CD4-positive, alpha-beta T cell treated with Interleukin-1 beta for 1 hour (primary cell): ENCODE results near the gene SETD6.

Source experiments
- DNase-seq, 2 donors: peaks; one replicate each; pipeline ENCODE4 v3.0.0-alpha.2; 2020 to 2022

SETD6 gene

DNA sequence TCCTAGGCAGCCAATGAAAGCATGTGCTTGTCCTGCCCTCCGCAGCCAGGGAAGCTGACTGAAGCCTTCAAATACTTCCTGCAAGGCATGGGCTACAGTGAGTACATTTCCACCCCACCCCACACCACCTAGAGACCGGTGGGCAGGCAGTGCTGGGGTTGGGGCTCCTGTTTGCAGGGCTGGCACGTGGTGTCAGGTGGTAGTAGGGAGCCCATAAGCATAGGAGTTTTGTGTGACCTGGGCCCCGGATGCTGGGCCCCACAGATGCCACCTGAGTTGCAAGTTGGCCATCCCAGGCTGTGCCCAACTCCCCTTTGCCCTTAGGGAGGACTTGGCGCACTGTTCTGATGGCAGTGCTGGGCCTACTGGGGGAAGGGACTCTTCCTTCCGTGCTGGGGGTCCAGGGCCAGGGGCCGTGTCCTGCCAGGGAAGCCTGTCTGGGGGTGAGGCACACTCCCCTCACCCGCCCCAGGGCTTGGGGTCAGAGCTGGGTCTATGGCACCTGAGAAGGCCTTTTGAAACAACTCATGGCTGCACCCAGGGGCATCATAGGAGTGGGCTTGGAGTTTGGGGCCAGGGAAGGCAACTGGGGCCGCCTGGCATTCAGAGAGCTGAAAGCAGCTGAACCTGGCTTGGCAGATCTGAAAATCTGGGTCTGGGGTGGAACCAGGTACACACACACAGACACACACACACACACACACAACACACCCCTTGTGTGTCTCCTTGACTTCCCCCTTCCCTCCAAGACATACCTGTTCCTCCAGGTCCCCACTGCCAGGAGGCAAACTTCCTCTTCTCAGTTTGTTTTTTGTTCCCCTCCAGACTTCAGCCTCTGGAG, 5.8 kb upstream of the SETD6 start:
- no peak for DNase-seq

DNA sequence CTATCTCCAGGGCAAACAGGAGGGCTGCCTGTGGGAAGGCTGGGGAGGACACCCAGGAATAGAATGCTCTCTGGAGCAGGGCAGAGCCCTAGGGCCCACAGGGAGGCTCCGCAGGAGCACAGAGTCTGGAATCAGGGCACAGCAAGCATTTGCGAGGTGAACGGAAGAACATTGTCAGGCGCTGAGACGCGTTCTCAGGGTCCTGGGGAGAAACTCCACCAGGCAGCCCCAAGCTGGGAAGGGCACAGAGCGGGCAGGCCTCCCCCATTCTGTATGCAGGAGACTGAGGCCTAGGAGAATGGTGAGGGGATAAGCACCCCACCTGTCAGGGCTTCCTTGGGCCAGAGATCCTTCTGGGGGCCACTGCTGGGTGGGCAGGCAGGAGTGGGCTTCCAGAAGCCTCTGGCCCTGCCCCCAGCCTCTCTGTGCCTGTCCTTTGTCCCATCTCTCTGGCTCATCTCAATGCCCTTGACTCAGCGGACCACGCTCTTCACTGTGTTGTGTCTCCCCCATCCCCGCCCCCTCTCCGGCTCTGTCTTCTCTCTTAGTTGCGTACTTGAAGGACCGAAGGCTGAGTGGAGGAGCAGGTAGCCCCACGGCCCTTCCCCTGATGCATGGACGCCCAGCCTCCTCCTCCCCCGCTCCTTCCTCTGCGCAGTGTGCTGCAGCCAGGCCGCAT, 5.1 kb upstream of the SETD6 start:
- DNase-seq: no peak

DNA sequence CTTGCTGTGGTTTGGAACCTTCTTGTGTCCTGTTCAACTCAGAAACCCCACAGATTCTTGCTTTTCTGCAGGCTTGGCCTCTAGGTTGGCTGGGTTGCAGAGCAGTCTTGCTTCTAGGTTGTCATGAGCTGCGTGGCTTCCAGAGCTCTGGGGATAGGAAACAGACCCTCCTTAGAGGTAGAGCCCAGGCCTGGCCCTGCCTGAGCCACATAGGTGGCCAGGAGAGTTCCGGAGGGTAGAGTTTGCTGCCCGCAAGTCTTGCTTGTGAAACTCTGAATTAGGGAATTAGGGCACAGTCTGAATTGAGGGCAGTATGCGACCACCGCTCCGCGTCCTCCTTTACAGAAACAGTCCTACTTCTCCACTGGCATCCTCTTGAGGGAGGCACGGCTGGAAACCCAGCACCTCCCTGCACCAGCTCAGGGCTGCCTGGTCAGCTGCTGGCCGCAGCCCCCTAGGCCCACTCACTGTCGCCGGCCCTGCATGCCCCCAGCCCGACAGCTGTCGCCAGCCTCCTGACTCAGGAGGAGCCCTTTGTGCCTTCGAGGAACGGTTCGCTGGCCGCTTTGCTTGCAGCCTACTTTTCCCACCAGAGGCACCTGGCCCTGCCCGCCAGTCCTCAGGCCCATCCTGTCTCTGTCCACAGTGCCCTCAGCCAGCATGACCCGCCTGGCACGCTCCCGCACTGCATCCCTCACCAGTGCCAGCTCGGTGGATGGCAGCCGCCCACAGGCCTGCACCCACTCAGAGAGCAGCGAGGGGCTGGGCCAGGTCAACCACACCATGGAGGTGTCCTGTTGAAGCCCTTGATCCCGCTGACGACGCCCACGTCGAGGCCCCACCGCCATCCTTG, 4.3 kb upstream of the SETD6 start:
- no peak for DNase-seq

DNA sequence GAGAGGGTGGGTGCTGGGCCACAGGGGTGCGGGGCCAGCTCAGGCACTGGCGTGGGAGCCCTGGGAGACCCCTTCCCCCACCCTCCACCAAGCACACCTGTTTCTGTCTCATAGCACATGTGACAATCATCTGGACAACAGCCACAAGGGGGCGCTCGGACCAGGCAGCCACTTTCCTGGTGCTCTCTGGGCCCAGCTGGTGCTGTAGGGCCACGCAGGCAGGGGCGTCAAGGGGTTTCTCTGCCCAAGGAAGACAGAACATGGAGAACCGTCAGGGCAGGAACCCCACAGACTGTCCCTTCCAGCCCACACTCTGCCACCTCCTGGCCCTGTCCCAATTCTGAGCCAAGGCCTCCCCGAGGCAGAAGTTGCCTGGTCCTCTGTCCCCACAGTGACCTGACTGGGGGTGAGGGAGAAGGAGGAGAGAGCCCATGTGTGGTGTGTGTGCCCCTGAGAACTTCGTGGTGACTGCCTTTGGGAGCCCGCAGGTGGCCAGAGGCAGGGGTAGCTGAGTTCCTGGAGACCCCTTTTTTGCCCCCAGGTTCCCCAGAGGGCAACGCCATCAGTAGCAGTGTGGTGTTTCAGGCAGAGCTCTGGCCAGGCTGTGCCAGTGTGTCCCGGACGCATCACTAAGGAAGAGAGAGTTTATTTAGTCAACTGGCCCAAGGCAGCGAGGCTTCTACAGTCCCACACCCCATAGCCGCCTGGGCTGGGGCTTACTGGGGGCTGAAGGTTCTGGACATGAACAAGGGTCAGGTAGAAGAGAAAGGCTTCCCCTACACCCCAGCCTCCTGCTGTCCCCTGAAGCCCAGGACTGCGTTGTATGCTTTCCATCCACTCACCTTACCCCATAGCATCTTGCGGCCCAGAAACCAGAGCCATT, 3.1 kb upstream of the SETD6 start:
- peak; percentile 76 to 82 for DNase-seq

DNA sequence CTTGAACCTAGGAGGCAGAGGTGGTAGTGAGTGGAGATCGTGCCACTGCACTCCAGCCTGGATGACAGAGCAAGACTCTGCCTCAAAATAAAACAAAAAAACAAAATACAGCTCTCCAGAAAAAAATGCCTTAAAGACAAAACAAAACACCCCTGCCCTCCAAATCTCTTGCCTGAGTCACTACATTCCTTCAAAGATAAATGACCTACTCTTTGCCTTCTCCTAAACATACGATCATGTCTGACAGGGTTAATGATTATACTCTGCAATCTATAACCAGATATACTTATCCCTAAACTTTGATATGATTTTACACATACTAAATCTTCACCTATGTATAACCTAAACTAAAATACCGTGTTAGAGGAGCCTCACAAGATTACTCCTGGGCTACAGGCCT, 1.4 kb upstream of the SETD6 start:
- DNase-seq: no peak

DNA sequence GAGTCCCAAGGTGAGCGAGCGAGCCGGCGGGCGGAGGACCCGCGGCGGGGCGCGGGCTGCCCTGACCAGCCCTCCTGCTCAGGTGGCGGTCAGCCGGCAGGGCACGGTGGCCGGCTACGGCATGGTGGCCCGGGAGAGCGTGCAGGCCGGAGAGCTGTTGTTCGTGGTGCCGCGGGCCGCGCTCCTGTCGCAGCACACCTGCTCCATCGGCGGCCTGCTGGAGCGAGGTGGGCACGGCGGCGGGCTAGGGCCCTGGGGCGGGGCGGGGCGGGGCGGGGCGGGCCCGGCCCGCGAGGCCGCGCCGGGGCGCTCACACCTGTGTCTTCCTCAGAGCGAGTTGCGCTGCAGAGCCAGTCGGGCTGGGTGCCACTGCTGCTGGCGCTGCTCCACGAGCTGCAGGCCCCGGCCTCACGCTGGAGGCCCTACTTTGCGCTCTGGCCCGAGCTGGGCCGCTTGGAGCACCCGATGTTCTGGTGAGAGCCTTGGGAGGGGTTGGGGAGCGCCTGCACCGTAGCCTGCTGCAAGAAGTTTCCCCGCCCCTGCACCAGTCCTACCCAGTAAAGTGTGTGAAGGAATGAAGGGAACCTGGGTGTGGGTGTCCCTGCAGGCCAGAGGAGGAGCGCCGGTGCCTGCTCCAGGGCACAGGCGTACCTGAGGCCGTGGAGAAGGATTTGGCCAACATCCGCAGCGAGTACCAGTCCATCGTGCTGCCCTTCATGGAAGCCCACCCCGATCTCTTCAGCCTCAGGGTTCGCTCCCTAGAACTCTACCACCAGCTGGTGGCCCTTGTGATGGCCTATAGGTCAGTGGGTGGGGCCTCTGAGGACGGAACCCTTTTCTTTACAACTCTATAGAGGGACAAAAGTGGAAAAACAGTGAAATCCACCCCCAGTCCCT, 802 bp downstream of the SETD6 start:
- DNase-seq: peak; percentile 32 to 38

DNA sequence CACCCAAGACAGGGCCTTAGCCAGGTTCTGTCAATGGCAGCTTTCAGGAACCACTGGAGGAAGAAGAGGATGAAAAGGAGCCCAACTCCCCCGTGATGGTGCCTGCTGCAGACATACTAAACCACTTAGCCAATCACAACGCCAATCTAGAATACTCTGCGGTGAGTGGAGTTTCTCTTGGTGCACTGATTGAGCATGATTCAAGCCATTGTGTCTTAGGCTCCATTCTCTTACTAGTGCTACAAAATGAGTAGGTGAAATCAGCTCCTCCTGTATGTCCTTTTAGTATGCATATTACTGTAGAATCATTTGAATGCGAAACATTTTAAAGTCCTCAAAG, 1.4 kb downstream of the SETD6 start:
- DNase-seq: no peak

DNA sequence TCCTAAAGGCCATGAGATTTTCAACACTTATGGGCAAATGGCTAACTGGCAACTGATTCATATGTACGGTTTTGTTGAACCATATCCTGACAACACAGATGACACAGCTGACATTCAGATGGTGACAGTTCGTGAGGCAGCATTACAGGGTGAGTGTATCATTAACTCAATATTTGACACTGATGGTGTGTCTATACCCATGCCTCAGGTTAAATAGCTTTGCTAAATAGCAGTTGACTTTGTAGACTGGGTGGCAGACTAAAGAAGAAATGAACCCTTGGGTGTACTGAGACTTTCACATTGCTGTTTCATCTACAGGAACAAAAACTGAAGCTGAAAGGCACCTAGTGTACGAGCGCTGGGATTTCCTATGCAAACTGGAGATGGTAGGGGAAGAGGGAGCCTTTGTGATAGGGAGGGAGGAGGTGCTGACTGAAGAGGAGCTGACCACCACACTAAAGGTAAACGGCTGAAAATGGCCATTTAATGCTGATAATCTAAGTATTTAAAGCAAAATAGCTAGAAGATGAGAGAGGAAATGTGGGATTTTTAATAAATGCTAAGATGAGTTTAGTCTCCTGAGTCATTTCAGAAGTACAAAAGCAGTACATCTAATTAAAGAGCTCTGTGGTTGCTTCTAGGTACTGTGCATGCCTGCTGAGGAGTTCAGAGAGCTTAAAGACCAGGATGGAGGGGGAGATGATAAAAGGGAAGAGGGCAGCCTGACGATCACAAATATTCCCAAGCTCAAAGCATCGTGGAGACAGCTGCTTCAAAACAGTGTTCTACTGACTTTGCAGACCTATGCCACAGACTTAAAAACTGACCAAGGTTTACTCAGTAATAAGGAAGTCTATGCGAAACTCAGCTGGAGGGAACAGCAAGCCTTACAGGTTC, 3.0 kb downstream of the SETD6 start:
- no peak for DNase-seq

DNA sequence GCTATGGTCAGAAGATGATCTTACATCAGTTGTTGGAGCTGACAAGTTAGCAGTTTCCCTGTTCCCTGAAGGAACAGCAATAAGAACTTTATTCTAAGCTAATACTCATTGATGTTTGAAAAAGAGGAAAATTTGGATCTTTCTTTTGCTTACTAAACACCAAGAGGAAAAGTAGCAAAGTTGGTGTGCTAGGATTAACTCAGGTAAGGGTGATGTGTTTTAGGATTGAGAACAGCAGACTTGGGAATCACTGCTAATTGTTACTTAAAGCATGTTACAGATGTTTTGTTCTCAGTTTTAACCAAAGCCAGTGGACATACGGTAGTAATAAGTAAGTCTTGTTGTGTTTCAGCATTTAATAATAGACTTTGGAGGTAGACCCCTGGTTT, 3.7 kb downstream of the SETD6 start:
- no peak for DNase-seq

DNA sequence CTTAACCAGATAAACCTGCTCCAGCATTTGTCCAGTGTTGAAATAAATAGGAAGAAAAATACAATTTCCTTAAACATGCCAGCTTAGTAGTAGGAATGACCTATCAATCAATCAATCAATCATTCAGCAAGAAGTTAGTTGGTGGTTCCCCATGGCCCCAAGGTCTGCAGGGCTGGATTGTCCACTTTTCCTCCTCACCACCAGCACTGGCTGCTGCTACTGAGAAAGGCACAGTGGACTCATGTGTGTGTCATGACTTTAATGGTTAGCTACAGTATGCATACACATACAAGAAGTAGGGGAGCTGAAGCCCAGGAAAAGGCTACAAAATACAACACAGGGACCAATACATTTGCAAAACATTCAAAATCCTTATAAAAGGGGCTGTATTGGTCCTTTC, 4.4 kb downstream of the SETD6 start:
- no peak for DNase-seq

DNA sequence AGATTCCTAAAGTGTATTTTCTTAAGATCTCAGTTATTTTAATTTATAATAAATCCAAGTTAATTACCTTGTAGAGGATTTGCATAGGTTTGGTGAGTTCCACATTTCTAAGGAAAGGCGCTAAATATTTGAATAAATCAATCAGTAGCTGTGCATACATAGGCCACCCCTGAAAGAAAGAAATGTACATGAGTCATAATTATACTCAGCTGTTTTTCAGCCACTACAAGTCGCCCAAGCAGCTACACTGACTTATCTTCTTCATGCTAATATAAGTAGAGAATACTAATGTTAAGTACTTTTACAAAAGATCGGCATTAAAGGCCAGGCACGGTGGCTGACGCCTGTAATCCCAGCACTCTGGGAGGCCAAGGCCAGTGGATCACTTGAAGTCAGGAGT, 14.9 kb downstream of the SETD6 start:
- DNase-seq: no peak

DNA sequence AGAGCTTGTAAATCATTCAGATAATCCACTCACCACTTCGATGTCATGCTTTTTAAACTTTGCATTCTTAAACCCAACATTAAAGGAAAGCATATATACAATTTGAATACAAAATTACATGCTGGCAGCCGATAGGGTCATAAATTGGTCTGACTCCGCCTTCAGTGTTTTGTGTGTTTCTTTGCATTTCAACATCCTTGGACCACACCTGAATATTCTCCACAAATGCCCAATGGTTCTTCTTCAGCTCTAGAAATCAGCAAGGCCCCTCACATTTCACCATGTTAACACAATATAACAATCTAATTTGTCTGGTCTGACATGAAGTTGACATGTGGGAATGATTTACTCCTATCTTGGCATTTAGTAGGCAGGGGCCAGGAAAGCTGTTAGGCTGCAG, 17.1 kb downstream of the SETD6 start:
- no peak for DNase-seq

DNA sequence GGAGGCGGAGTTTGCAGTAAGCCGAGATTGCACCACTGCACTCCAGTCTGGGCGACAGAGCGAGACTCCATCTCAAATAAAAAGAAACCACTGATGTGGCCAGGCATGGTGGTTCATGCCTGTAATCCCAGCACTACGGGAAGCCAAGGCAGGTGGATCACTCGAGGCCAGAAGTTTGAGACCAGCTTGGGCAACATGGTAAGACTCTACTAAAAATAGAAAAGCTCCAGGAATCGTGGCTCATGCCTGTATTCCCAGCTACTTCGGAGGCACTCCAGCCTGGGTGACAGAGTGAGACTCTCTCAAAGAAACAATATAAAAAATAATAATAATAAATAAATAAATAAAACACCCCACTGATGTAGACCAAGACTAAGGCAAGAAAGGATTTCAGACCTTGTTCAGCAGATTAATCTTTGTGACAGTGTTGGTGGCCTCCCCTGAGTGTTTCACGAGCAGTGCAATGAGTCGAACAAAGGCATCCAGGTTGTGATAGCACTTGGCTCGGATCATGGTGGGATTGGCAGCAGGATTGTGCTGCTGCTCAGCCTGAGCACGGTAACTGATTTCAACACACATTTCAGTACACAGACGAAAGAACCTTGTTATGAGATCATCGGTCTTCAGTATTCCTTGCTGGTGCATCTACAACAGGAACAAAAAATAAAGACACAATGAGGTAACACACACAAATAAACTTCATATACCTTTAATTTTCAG, 18.6 kb downstream of the SETD6 start:
- no peak for DNase-seq

DNA sequence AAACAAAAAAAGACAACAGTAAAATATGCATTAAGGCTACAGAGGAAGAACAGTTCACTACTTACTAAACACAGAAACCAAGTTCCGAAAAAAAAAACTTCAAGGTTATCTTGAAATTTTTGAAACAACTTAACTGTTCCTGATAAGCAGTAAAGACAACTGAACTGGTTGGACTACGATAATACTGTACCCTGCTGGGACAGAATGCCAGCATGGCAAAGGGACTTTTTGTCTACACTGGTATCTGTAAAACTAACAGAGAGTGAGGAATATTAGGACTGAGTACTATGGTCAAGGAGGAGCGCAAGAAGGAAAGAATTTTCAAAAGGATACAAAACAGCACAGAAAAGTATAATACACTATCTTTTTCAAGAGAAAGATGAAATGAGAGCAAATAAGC, 19.8 kb downstream of the SETD6 start:
- DNase-seq: no peak

DNA sequence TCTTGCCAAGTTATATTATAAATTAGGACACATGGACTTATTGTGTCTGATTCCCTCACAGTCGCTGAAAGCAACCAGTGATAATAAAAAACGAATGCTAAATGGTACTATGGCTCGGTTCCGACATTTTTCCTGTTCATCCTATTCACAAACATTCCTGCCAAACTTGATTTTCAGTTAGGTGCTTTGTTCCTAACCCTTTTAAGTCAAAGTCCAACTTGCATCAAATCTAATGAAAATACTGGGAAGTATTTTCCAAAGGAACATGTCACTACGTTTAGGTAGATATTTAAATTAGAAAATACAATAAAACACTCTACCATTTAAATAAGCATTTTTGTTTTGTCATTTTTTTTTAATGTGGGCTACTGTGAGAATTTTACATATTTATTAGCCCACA, 21.0 kb downstream of the SETD6 start:
- DNase-seq: no peak

DNA sequence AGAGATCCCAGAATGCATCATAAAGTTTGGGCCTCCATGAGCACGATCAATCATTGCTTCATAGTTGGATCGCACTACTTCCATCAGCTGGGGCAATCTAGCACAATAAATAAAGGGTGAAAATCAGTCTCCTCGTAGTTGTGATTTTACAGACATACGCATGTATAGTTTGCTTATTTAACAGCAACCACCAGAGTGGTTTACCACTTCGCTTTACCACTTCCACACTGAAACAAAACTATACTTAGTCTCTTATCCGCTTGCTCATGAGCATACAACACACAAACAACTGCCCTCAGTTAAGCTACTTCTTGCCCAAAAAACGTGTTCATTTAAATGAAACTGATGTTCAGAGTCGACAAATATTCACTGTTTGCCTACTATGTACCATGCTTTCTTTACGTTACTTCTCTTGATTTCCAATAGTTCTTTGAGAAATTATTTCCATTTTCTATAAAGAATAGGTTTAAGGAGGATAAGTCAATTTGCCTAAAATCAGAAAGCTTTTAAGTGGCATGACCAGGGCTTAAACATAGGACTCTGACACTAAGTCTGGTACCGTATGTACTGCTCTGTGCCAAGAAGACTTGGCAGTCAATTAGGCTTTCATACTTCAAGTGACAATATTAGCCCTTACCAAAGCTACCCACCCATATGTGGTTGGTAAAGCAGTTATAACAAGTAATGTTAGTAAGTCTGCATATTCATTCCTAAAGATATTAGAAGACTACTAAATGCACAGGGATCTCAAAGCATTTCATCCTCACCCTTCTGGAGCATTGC, 22.0 kb downstream of the SETD6 start:
- DNase-seq: no peak

DNA sequence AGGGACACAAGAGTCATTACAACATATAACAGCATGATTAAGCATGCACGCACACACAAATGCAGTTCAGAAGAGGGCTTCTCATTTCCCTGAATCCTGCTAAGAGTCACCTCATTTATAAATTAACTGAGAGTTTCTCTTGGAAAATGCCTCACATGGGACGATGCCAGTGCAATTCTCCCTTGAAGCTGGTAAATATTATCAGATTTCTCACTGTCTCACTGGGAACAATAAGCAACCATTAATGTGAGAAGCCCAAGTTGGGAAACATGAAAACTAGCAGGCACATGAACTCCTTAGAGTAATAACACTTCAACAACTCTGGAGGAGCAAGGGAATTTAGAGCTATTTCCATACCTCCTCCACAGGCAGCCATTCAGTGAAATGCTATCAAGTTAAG, 26.4 kb downstream of the SETD6 start:
- no peak for DNase-seq

DNA sequence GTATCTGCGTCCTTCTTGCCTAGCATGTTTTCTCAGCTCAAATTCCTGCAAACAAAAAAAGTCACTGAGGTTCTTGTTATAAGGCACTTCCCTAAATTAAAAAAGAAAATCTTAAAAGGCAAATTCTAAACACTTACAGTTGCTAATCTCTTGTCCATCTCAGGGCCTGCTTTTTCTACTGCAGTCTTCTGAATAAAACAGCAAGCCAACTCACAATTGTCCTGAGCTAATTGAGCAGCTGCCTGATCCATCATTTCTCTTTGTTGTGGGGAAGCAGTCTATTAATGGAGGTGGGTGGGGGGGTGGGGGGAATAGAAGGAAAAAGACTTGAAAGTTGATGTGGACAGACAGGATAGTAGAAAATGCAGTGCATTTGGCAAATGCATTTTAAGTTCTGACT, 27.0 kb downstream of the SETD6 start:
- DNase-seq: no peak

DNA sequence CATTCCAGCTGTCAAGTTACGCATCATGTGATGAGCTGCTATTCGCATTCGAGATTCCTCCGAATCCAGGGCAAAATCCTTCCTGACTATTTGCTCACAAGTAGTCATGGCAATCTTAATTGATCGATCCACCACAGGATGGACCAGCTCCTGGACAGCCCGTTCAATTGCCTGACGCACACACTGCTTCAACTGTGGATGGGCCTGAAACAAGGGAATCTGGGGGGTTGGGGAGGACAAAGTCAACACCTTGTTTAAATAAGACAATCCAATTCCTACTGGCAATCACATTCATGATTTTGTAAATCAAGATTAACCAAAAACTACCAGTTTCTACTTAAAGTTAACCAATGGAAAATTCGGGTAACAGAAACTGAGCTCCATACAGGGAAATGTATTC, 28.4 kb downstream of the SETD6 start:
- no peak for DNase-seq
